Erythroblast (primary cell): ENCODE data around the gene PDGFRB.

Experiments used
- DNase-seq, 2 experiments: peaks; one replicate each; lab custom pipeline; 2025; lab: John Stamatoyannopoulos, UW
- GATA1 ChIP-seq: IDR thresholded peaks from 2 replicates; pipeline ENCODE4 v1.6.1; 2011; ENCODE audit warnings: low read depth, mild to moderate bottlenecking, control low read depth, low read length, moderate library complexity
- POLR2A ChIP-seq: IDR thresholded peaks from 2 replicates; pipeline ENCODE4 v1.6.1; 2011; ENCODE audit warnings: mild to moderate bottlenecking, low read length

Gene PDGFRB

DNA sequence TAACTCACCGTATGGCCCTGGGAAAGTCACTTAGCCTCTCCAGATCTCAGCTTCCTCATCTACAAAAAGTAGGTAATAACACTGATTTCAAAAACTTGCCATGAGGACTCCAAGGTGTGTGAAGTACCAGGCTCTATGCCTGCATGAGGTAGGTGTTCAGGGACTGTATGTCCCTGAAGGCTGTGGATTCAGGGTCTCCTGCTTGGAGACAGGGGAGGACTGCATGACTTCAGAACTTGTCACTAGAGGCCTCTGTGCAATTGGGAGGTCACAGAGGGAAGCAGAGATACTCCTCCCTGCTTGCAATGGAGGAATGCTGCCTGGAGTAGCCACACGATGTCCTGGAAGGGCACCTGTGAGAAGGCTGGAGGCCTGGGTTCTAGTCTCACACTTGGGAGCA is 2.2 kb downstream of the PDGFRB start:
- DNase-seq: no peak
- TF ChIP-seq GATA1 (no peak), POLR2A (no peak)

GRCh38 chr5:150152636-150153462 is 2.8 kb downstream of the PDGFRB start:
- no peak for DNase-seq
- TF ChIP-seq GATA1: no peak
- no peak for TF ChIP-seq POLR2A

DNA sequence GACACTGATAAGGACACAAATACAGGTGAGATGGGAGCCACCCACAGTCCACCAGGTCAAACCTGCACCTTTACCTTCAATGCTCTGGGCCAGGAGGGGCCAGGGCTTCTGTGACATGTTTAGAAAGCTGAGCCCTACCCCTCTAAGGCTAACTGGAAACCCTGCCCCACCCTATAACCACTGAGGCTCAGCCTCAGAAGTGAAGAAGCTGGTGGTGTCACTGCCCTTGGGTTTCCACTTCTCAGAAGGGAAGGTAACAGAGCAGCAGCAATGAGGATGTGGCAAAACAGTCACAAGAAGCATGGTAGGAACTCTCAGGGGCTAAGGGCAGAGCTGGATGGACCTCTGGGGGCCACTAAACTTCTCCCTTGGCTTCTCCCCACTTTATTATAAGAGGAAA is 6.0 kb downstream of the PDGFRB start:
- TF ChIP-seq POLR2A (no peak), GATA1 (no peak)
- DNase-seq: no peak

- TF ChIP-seq POLR2A: no peak
- no peak for TF ChIP-seq GATA1
- DNase-seq: no peak
These were observed 7.3 kb downstream of the PDGFRB start for GRCh38 chr5:150148117-150148927.

DNA sequence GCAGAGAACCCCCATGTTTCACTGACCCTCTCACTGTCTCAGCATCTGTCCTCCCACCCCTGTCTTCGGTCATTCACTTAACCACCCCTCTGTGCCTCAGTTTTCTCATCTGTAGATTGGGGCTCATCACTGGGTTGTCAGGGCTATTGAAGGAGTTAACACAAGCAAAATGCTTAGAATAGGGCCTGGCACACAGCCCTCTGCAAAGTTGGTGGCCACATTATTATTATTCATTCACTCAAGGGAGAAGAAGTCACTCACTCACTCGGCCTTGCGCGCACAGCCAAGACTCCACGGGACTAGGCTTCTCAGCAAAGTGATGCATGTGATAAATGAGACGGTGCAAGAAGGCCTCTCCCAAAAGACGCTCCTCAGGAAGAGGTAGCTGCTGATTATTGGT is 8.0 kb downstream of the PDGFRB start:
- TF ChIP-seq GATA1: no peak
- TF ChIP-seq POLR2A: no peak
- no peak for DNase-seq

GRCh38 chr5:150146862-150147601 is 8.6 kb downstream of the PDGFRB start:
- TF ChIP-seq GATA1 (no peak), POLR2A (no peak)
- no peak for DNase-seq

GRCh38 chr5:150146235-150146634 is 9.4 kb downstream of the PDGFRB start:
- no peak for DNase-seq
- TF ChIP-seq GATA1 (no peak), POLR2A (no peak)

DNA sequence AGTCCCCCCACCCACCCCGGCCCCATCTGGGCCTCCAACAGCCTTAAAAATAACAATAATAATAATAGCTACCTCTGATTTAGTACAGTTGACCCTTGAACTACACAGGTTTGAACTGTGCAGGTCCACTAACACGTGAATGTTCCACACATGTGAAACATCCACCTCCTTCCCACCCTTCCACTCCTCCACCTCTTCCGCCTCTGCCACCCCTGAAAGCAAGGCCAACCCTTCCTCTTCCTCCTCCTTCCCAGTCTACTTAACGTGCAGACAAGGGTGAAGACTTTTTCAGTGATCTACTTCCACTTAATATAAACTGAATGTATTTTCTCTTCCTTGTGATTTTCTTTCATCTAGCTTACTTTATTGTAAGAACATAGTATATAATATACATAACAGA is 10.8 kb downstream of the PDGFRB start:
- TF ChIP-seq GATA1 (no peak), POLR2A (no peak)

GRCh38 chr5:150144246-150144801 is 11.3 kb downstream of the PDGFRB start:
- no peak for DNase-seq
- no peak for TF ChIP-seq GATA1
- TF ChIP-seq POLR2A: no peak

More for the DNA sequence above, 10.8 kb downstream of the PDGFRB start:
- no peak for DNase-seq

DNA sequence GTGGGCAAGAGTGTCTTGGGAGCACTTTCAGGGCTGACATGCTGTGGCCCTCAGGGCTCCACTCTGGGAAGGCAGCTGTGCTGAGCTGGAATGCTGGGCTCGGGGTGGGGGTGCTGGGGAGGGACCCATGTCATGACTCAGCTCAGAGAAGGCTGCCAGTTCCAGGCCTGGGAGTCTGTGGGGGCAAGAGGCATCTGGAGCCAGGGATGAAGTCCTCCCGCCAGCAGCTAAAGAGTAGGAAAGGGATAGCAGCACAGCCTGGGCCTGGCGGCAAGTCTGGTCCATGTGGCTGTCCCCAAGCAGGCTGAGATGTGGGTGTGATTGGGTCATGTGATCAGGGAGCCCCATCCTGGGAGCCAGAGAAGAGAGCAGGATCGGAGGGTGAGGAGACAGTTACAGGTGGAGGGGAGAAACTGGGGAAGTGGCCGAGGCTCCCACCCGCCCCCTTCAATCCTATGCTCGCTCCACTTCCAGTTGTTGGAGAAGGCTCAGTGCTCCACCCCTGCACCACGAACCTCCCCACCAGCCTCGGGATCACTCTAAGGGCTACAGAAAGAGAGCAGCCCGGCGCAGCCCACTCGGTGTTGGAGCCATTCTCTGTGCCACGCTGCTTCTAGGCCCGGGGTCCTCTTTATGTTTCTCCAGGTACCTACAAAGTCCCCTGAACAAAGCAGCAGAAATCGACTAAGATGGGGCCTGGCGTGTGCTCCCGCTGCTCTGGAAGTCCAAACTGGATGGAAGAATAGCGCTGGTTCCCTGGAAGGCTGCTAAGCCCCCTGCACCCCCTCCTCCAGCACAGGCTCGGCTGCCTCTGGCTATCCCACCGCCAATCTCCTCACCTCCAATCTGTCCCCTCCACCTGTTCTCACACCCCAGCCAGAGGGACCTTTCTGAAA is 12.0 kb downstream of the PDGFRB start:
- no peak for TF ChIP-seq GATA1
- DNase-seq: no peak

DNA sequence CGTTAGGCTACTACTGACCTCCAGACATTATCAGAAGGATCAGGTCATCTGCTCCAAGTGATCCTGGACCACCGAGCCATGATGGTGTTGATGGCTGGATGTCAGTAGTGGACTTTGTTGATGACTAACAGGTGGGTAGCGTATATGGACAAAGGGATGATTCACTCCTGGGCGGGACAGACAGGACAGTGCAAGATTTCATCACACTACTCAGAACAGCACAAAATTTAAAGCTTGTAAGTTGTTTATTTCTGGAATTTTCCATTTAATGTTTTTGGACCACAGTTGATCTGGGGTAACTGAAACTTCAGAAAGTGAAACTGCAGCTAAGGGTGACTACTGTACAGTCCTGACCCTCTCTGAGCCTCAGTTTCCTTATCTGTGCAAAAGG is 12.7 kb downstream of the PDGFRB start:
- peak in 1 of 2 experiments; percentile 24 for DNase-seq

DNA sequence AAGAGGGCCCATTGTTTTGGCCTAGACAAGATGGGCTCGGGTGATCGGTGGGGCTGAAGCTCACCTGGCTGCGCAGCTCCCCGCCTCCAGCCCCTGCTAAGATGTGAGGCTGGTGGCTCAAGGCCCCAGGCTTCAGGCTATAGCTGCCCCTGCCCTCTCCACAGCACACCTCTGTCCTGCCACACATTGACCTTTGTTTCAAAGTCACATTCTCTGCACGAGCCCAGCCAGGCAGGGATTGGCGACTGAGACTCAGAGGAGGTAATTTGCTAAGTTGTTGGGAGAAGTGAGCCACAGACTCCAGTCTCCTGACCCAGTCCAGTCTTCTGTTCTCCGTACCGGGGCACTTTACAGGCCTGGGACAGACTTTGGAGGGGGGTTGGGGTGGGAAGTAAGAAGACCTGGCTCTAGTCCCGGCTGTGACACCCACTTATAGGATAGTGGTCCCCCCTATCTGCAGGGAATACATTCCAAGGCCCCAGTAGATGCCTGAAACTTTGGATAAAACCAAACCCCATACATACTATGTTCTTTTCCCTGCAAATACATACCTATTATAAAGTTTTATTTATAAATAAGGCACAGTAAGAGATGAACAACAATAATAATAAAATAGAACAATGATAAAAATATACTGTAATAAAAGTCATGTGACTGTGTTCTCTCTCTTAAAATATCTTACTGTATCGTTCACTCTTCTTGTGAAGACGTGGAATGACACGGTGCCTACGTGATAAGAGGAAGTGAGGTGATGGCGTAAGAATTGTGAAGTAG is 13.3 kb downstream of the PDGFRB start:
- no peak for TF ChIP-seq POLR2A
- TF ChIP-seq GATA1: no peak
- DNase-seq: no peak

More for the DNA sequence above, 12.7 kb downstream of the PDGFRB start:
- TF ChIP-seq POLR2A: no peak
- no peak for TF ChIP-seq GATA1
